ENCODE data around the gene IL1RAPL1.

Gene IL1RAPL1

GRCh38 chrX:29455702-29456101 lies 868.5 kb downstream of the IL1RAPL1 start:
- DNase-seq: no peak

GRCh38 chrX:29461039-29461438 lies 873.8 kb downstream of the IL1RAPL1 start:
- no peak for DNase-seq

- no peak for DNase-seq
These were observed 879.2 kb downstream of the IL1RAPL1 start for GRCh38 chrX:29466456-29466855.

GRCh38 chrX:29468911-29469494 lies 881.8 kb downstream of the IL1RAPL1 start:
- no peak for DNase-seq

- no peak for DNase-seq
These were observed 882.8 kb downstream of the IL1RAPL1 start for GRCh38 chrX:29470030-29470429.

- DNase-seq: no peak
These were observed 884.6 kb downstream of the IL1RAPL1 start for GRCh38 chrX:29471829-29472228.

- no peak for DNase-seq
These were observed 890.6 kb downstream of the IL1RAPL1 start for GRCh38 chrX:29477878-29478277.

GRCh38 chrX:29478336-29479069 lies 891.3 kb downstream of the IL1RAPL1 start:
- no peak for DNase-seq

GRCh38 chrX:29487214-29487613 lies 900.0 kb downstream of the IL1RAPL1 start:
- no peak for DNase-seq

GRCh38 chrX:29487714-29488113 lies 900.5 kb downstream of the IL1RAPL1 start:
- DNase-seq: no peak

GRCh38 chrX:29488919-29489318 lies 901.7 kb downstream of the IL1RAPL1 start:
- DNase-seq: no peak

GRCh38 chrX:29490606-29491005 lies 903.4 kb downstream of the IL1RAPL1 start:
- DNase-seq: no peak

- no peak for DNase-seq
These were observed 904.4 kb downstream of the IL1RAPL1 start for GRCh38 chrX:29491659-29492058.

- DNase-seq: no peak
These were observed 909.5 kb downstream of the IL1RAPL1 start for GRCh38 chrX:29496636-29497180.

- no peak for DNase-seq
These were observed 919.5 kb downstream of the IL1RAPL1 start for GRCh38 chrX:29506729-29507128.

- DNase-seq: no peak
These were observed 930.9 kb downstream of the IL1RAPL1 start for GRCh38 chrX:29518100-29518499.

GRCh38 chrX:29528281-29528680 lies 941.0 kb downstream of the IL1RAPL1 start:
- no peak for DNase-seq

GRCh38 chrX:29530501-29530900 lies 943.3 kb downstream of the IL1RAPL1 start:
- no peak for DNase-seq

- DNase-seq: no peak
These were observed 944.1 kb downstream of the IL1RAPL1 start for GRCh38 chrX:29531336-29531735.

- no peak for DNase-seq
These were observed 948.2 kb downstream of the IL1RAPL1 start for GRCh38 chrX:29535212-29536162.

GRCh38 chrX:29541038-29541437 lies 953.8 kb downstream of the IL1RAPL1 start:
- no peak for DNase-seq

- DNase-seq: no peak
These were observed 954.9 kb downstream of the IL1RAPL1 start for GRCh38 chrX:29542152-29542551.

- DNase-seq: no peak
These were observed 958.6 kb downstream of the IL1RAPL1 start for GRCh38 chrX:29545878-29546277.

All from NCI-H1436 treated with DMSO at 0.1 percent for 48 hours (cell line).